HEK293 (cell line): Measurements from ENCODE around the gene AP5S1.

Source experiments
- CTCF ChIA-PET: fragments of 350-600 bp; formaldehyde crosslinking; extraction: SDS; loops from one replicate; lab custom pipeline; 2021; ENCODE audit warnings: antibody characterized with exemption; lab: Yijun Ruan, JAX
- POLR2A ChIA-PET: fragments of 300-600 bp; formaldehyde crosslinking; extraction: SDS; loops from one replicate; lab custom pipeline; 2020; ENCODE audit warnings: antibody characterized with exemption, inconsistent platforms; lab: Yijun Ruan, JAX
- H3K27ac ChIP-seq: fragments of 200-500 bp; sonication (Bioruptor generic); 2 replicates; pipeline ENCODE4 v1.5.1; 2014; ENCODE audit warnings: low read depth, low read length, control low read depth, inconsistent platforms; ENCODE audit errors: extremely low read depth
- H3K36me3 ChIP-seq, 2 experiments: fragments of 200-500 bp in 1 of 2; sonication (Bioruptor generic) in 1 of 2; 1 replicate in 1 of 2; 2 replicates in 1 of 2; pipeline ENCODE4 v1.5.1; 2014 to 2017; ENCODE audit warnings: inconsistent platforms in 2 of 2, low read length in 2 of 2; ENCODE audit not compliant: control insufficient read depth in 2 of 2, insufficient read depth in 1 of 2
- H3K4me1 ChIP-seq: fragments of 200-500 bp; sonication (Bioruptor generic); 2 replicates; pipeline ENCODE4 v1.5.1; 2014; ENCODE audit warnings: mild to moderate bottlenecking, low read length, inconsistent platforms; ENCODE audit not compliant: control insufficient read depth, insufficient read depth
- H3K4me3 ChIP-seq: 2 replicates; pipeline ENCODE4 v1.5.1; 2011; ENCODE audit warnings: low read depth, mild to moderate bottlenecking, control low read depth, low read length, moderate library complexity
- H3K9me3 ChIP-seq: fragments of 200-500 bp; sonication (Bioruptor generic); 2 replicates; pipeline ENCODE4 v1.5.1; 2014; ENCODE audit warnings: low read depth, low read length, inconsistent platforms; ENCODE audit not compliant: control insufficient read depth, insufficient read depth
- HOXC10 ChIP-seq: sonication (generic); formaldehyde crosslinking; IDR thresholded peaks from 2 replicates; pipeline ENCODE4 v1.8.1; 2023; ENCODE audit warnings: mild to moderate bottlenecking, missing genetic modification reagents
- MZF1 ChIP-seq: fragments of 450-650 bp; formaldehyde crosslinking; IDR thresholded peaks from 2 replicates; pipeline ENCODE4 v1.5.1; 2017; ENCODE audit warnings: missing biosample characterization, missing genetic modification characterization, borderline replicate concordance
- OSR2 ChIP-seq: fragments of 450-650 bp; formaldehyde crosslinking; IDR thresholded peaks from 2 replicates; pipeline ENCODE4 v1.5.1; 2016; ENCODE audit warnings: missing biosample characterization, missing genetic modification characterization
- REPIN1 ChIP-seq: fragments of 450-650 bp; formaldehyde crosslinking; IDR thresholded peaks from 2 replicates; pipeline ENCODE4 v1.5.1; 2017; ENCODE audit warnings: missing biosample characterization, missing genetic modification characterization, low read depth
- SP7 ChIP-seq: fragments of 450-650 bp; formaldehyde crosslinking; IDR thresholded peaks from 2 replicates; pipeline ENCODE4 v1.5.1; 2016; ENCODE audit warnings: missing biosample characterization, missing genetic modification characterization
- ZBTB8A ChIP-seq: fragments of 450-650 bp; formaldehyde crosslinking; IDR thresholded peaks from 2 replicates; pipeline ENCODE4 v1.5.1; 2016; ENCODE audit warnings: missing biosample characterization, missing genetic modification characterization
- ZNF138 ChIP-seq: fragments of 450-650 bp; formaldehyde crosslinking; IDR thresholded peaks from 2 replicates; pipeline ENCODE4 v1.5.1; 2016; ENCODE audit warnings: missing biosample characterization, missing genetic modification characterization, borderline replicate concordance
- ZNF155 ChIP-seq: fragments of 450-650 bp; formaldehyde crosslinking; IDR thresholded peaks from 2 replicates; pipeline ENCODE4 v1.5.1; 2016; ENCODE audit warnings: missing biosample characterization, missing genetic modification characterization
- ZNF19 ChIP-seq: fragments of 450-650 bp; formaldehyde crosslinking; IDR thresholded peaks from 2 replicates; pipeline ENCODE4; 2016; ENCODE audit warnings: missing biosample characterization, missing genetic modification characterization, low read depth
- ZNF311 ChIP-seq: fragments of 450-650 bp; formaldehyde crosslinking; IDR thresholded peaks from 2 replicates; pipeline ENCODE4 v1.5.1; 2017; ENCODE audit warnings: missing biosample characterization, missing genetic modification characterization, borderline replicate concordance
- ZNF335 ChIP-seq: fragments of 450-650 bp; formaldehyde crosslinking; conservative IDR thresholded peaks from 2 replicates; pipeline ENCODE4 v1.5.1; 2016; ENCODE audit warnings: missing biosample characterization, missing genetic modification characterization
- ZNF473 ChIP-seq: fragments of 450-650 bp; formaldehyde crosslinking; IDR thresholded peaks from 2 replicates; pipeline ENCODE4 v1.5.1; 2017; ENCODE audit warnings: missing biosample characterization, missing genetic modification characterization
- ZNF623 ChIP-seq: fragments of 450-650 bp; formaldehyde crosslinking; IDR thresholded peaks from 2 replicates; pipeline ENCODE4 v1.5.1; 2016; ENCODE audit warnings: missing biosample characterization, missing genetic modification characterization
- ZNF660 ChIP-seq: fragments of 450-650 bp; IDR thresholded peaks from 2 replicates; pipeline ENCODE4 v1.5.1; 2018; ENCODE audit warnings: missing biosample characterization, mild to moderate bottlenecking, missing genetic modification characterization
- ZNF664 ChIP-seq: fragments of 450-650 bp; formaldehyde crosslinking; IDR thresholded peaks from 2 replicates; pipeline ENCODE4 v1.5.1; 2016; ENCODE audit warnings: missing biosample characterization, missing genetic modification characterization
- ZNF843 ChIP-seq: fragments of 450-650 bp; formaldehyde crosslinking; IDR thresholded peaks from 2 replicates; pipeline ENCODE4 v1.5.1; 2016; ENCODE audit warnings: missing biosample characterization, missing genetic modification characterization
- ZXDB ChIP-seq: fragments of 450-650 bp; formaldehyde crosslinking; IDR thresholded peaks from 2 replicates; pipeline ENCODE4 v1.5.1; 2016; ENCODE audit warnings: missing biosample characterization, missing genetic modification characterization
- TF ChIP-seq, protein P1 (sequence below): IDR thresholded peaks from 2 replicates; pipeline ENCODE4 v1.6.1; 2011; ENCODE audit warnings: mild to moderate bottlenecking, low read depth, low read length, borderline replicate concordance
- TF ChIP-seq, protein P2 (sequence below): fragments of 450-650 bp; formaldehyde crosslinking; IDR thresholded peaks from 2 replicates; pipeline ENCODE4 v1.5.1; 2016; ENCODE audit warnings: missing biosample characterization, missing genetic modification characterization
- TF ChIP-seq, protein P3 (sequence below): fragments of 450-650 bp; formaldehyde crosslinking; IDR thresholded peaks from 2 replicates; pipeline ENCODE4 v1.5.1; 2016; ENCODE audit warnings: missing biosample characterization, missing genetic modification characterization
- TF ChIP-seq, protein P4 (sequence below): sonication (generic); formaldehyde crosslinking; IDR thresholded peaks from 2 replicates; pipeline ENCODE4 v1.8.1; 2022; ENCODE audit warnings: mild to moderate bottlenecking, moderate library complexity, missing genetic modification reagents
- TF ChIP-seq, protein P5 (sequence below): fragments of 450-650 bp; formaldehyde crosslinking; IDR thresholded peaks from 2 replicates; pipeline ENCODE4 v1.5.1; 2017; ENCODE audit warnings: missing biosample characterization, missing genetic modification characterization
- TF ChIP-seq, protein P6 (sequence below): fragments of 450-650 bp; formaldehyde crosslinking; optimal IDR thresholded peaks from 2 replicates; pipeline ENCODE3; 2016; ENCODE audit warnings: missing biosample characterization, mild to moderate bottlenecking, missing genetic modification characterization
- TF ChIP-seq, protein P7 (sequence below): fragments of 450-650 bp; formaldehyde crosslinking; IDR thresholded peaks from 2 replicates; pipeline ENCODE4 v1.5.0; 2017; ENCODE audit warnings: missing biosample characterization, missing genetic modification characterization, borderline replicate concordance
- TF ChIP-seq, protein P8 (sequence below): fragments of 450-650 bp; formaldehyde crosslinking; IDR thresholded peaks from 2 replicates; pipeline ENCODE4 v1.5.1; 2016; ENCODE audit warnings: missing biosample characterization, missing genetic modification characterization

Gene AP5S1

DNA sequence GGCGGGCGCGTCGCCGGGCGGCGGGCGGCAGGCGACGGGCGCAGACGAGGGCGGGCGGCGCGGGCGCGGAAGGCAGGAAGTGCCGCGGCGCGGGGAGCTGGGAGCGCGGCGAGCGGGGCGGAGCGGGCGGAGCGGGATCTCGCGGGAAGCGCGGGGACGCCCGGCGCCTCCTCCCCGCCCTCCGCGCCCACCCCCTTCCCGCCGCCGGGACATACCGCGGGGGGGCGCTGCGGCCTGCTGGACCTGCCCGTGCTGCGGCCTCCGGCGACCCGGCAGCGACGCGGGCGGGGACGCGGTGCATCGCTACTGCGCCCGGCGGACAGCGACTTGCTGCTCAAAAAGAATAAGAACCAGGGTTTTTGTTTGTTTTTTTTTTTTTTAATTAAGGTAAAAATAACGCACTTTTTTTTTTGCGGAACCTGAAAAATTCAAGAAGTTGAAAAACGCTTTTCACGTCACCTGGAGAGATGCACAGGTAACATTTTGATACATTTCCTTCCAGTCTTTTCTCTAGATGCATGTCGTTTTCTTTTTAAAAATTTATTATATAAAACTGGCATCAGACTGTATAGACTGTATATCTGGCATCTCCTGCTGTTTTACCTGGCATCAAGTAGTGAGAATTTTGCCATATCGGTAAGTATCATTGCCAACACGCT is 33.6 kb upstream of the AP5S1 start, which contains the start of gene CENPB:
CENPB (minus strand) TSS at position 76 of the 659 bp plus-strand sequence. CDS start 257 bp downstream, outside the sequence.
- Histone ChIP-seq H3K9me3 (no peaks in the 10 kb centered on the region), H3K27ac (peak within 1 kb of the TSS; percentile 76; the same call in 1 of the 2 replicates), H3K36me3 (peaks cover 0 to 21% of the 10 kb centered on the region in 2 experiments; a peak in 2 of 3 replicates), H3K4me3 (peak within 1 kb of the TSS; percentile 49), H3K4me1 (peaks cover 17% of the 10 kb centered on the region; the same call in 1 of the 2 replicates)
- CTCF ChIA-PET, result interaction anchor here (0.6 to 10.3 kb wide), 15 partner anchors 8 to 1144 kb away, joined by 3 to 142 read pairs (median 4); partner anchors contain the start of genes AP5S1 and CDC25B
- POLR2A ChIA-PET, result interaction anchor here (0.5 to 3.9 kb wide), 8 partner anchors 9 to 58 kb away, joined by 3 to 30 read pairs (median 4); partner anchors contain the start of genes AP5S1 and CDC25B
- TF ChIP-seq, protein P1, sequence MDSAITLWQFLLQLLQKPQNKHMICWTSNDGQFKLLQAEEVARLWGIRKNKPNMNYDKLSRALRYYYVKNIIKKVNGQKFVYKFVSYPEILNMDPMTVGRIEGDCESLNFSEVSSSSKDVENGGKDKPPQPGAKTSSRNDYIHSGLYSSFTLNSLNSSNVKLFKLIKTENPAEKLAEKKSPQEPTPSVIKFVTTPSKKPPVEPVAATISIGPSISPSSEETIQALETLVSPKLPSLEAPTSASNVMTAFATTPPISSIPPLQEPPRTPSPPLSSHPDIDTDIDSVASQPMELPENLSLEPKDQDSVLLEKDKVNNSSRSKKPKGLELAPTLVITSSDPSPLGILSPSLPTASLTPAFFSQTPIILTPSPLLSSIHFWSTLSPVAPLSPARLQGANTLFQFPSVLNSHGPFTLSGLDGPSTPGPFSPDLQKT, result no peak
- no peak for TF ChIP-seq ZNF311 (tag by site-specific recombination)
- no peak for TF ChIP-seq ZNF664
- no peak for TF ChIP-seq ZNF473 (tag by site-specific recombination)
- no peak for TF ChIP-seq ZNF660 (tag by site-specific recombination)
- TF ChIP-seq, protein P2, sequence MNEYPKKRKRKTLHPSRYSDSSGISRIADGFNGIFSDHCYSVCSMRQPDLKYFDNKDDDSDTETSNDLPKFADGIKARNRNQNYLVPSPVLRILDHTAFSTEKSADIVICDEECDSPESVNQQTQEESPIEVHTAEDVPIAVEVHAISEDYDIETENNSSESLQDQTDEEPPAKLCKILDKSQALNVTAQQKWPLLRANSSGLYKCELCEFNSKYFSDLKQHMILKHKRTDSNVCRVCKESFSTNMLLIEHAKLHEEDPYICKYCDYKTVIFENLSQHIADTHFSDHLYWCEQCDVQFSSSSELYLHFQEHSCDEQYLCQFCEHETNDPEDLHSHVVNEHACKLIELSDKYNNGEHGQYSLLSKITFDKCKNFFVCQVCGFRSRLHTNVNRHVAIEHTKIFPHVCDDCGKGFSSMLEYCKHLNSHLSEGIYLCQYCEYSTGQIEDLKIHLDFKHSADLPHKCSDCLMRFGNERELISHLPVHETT (tag by site-specific recombination), result no peak
- TF ChIP-seq ZBTB8A (tag by site-specific recombination), result 0 out of 2 replicates have a peak, but pooled peaks have one; percentile 17
- no peak for TF ChIP-seq ZNF843 (tag by site-specific recombination)
- TF ChIP-seq ZNF335 (tag by site-specific recombination), result peak; percentile 13; the same call in 1 of the 2 replicates
- TF ChIP-seq HOXC10 (CRISPR knock-in tag), result no peak
- TF ChIP-seq ZNF138 (tag by site-specific recombination), result no peak
- TF ChIP-seq, protein P3, sequence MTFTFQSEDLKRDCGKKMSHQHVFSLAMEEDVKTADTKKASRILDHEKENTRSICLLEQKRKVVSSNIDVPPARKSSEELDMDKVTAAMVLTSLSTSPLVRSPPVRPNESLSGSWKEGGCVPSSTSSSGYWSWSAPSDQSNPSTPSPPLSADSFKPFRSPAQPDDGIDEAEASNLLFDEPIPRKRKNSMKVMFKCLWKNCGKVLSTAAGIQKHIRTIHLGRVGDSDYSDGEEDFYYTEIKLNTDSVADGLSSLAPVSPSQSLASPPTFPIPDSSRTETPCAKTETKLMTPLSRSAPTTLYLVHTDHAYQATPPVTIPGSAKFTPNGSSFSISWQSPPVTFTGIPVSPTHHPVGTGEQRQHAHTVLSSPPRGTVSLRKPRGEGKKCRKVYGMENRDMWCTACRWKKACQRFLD (tag by site-specific recombination), result no peak
- no peak for TF ChIP-seq REPIN1 (tag by site-specific recombination)
- TF ChIP-seq ZNF623 (tag by site-specific recombination), result no peak
- no peak for TF ChIP-seq ZXDB (tag by site-specific recombination)
- TF ChIP-seq, protein P4, sequence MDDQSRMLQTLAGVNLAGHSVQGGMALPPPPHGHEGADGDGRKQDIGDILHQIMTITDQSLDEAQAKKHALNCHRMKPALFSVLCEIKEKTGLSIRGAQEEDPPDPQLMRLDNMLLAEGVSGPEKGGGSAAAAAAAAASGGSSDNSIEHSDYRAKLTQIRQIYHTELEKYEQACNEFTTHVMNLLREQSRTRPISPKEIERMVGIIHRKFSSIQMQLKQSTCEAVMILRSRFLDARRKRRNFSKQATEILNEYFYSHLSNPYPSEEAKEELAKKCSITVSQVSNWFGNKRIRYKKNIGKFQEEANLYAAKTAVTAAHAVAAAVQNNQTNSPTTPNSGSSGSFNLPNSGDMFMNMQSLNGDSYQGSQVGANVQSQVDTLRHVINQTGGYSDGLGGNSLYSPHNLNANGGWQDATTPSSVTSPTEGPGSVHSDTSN, result no peak
- TF ChIP-seq SP7, result no peak
- TF ChIP-seq ZNF155 (tag by site-specific recombination), result no peak
- TF ChIP-seq, protein P5, sequence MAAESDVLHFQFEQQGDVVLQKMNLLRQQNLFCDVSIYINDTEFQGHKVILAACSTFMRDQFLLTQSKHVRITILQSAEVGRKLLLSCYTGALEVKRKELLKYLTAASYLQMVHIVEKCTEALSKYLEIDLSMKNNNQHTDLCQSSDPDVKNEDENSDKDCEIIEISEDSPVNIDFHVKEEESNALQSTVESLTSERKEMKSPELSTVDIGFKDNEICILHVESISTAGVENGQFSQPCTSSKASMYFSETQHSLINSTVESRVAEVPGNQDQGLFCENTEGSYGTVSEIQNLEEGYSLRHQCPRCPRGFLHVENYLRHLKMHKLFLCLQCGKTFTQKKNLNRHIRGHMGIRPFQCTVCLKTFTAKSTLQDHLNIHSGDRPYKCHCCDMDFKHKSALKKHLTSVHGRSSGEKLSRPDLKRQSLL (tag by site-specific recombination), result no peak
- TF ChIP-seq ZNF19 (tag by site-specific recombination), result no peak
- TF ChIP-seq MZF1, result no peak
- TF ChIP-seq, protein P6, sequence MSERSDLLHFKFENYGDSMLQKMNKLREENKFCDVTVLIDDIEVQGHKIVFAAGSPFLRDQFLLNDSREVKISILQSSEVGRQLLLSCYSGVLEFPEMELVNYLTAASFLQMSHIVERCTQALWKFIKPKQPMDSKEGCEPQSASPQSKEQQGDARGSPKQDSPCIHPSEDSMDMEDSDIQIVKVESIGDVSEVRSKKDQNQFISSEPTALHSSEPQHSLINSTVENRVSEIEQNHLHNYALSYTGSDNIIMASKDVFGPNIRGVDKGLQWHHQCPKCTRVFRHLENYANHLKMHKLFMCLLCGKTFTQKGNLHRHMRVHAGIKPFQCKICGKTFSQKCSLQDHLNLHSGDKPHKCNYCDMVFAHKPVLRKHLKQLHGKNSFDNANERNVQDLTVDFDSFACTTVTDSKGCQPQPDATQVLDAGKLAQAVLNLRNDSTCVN (tag by site-specific recombination), result no peak
- no peak for TF ChIP-seq OSR2 (tag by site-specific recombination)
- TF ChIP-seq, protein P7, sequence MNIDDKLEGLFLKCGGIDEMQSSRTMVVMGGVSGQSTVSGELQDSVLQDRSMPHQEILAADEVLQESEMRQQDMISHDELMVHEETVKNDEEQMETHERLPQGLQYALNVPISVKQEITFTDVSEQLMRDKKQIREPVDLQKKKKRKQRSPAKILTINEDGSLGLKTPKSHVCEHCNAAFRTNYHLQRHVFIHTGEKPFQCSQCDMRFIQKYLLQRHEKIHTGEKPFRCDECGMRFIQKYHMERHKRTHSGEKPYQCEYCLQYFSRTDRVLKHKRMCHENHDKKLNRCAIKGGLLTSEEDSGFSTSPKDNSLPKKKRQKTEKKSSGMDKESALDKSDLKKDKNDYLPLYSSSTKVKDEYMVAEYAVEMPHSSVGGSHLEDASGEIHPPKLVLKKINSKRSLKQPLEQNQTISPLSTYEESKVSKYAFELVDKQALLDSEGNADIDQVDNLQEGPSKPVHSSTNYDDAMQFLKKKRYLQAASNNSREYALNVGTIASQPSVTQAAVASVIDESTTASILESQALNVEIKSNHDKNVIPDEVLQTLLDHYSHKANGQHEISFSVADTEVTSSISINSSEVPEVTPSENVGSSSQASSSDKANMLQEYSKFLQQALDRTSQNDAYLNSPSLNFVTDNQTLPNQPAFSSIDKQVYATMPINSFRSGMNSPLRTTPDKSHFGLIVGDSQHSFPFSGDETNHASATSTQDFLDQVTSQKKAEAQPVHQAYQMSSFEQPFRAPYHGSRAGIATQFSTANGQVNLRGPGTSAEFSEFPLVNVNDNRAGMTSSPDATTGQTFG (tag by site-specific recombination), result no peak
- TF ChIP-seq, protein P8, sequence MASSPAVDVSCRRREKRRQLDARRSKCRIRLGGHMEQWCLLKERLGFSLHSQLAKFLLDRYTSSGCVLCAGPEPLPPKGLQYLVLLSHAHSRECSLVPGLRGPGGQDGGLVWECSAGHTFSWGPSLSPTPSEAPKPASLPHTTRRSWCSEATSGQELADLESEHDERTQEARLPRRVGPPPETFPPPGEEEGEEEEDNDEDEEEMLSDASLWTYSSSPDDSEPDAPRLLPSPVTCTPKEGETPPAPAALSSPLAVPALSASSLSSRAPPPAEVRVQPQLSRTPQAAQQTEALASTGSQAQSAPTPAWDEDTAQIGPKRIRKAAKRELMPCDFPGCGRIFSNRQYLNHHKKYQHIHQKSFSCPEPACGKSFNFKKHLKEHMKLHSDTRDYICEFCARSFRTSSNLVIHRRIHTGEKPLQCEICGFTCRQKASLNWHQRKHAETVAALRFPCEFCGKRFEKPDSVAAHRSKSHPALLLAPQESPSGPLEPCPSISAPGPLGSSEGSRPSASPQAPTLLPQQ (tag by site-specific recombination), result no peak
